GM21529 (cell line): Measurements from ENCODE around the gene EIF5.
"Not testable (repeated sequence)": the region's sequence is repeated elsewhere in the genome, so short reads cannot be mapped to it uniquely, and the experiment has no call there.

Source experiments
- ATAC-seq: cut with Tn5 transposase; IDR thresholded peaks from one replicate; pipeline ENCODE4 v1.9.1; 2021; ENCODE audit not compliant: unreplicated experiment

The EIF5 gene

GRCh38 chr14:103332143-103332919, 1.7 kb upstream of the EIF5 start:
- ATAC-seq, result no peak

DNA sequence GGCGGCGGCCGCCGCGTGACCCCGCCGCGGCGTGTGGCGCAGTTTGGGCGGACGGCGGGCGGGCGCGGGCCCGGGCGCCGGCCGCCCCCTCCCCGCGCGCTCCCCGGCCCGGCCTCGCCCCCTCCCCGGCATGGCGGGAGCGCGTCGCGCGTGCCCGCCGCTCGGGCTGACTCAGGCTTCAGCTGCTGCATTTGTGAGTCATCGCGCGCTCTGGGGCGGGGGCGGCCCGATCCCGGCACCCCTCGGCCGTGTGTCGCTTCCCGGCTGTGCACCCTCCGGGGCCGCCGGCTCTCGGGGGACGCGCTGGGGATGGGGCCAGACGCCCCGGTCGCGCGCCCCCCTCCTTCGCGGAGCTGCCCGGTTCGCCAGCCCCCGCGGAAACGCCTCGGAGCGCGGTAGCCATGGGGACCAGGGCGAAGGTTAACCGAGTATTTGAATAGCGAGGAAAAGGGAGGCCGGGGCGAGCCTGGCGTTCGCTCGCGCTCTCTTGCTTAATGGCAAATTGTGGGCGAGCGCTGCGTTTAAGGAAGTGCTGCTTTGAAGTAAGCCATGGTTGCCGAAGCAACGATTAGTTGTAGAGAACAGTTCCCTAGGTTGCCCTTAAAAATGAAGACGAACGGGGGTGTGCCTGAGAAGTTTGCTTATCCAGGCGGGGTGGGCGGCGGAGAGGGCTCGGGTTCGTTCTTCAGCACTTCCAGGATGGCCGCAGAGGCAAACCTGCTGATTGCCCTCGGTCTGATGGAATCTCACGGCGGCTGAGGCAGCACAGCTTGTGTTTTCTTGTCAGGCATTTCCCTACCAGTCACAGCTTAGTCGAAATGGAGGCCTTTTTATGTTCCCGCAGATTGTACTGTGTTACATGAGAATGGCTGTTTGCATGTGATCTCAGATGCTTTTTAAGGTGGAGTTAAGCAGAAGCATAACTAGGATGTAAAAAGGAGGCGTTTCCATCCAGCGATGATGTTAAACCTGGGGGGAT, 896 bp downstream of the EIF5 start:
- ATAC-seq, result peak; percentile 22

DNA sequence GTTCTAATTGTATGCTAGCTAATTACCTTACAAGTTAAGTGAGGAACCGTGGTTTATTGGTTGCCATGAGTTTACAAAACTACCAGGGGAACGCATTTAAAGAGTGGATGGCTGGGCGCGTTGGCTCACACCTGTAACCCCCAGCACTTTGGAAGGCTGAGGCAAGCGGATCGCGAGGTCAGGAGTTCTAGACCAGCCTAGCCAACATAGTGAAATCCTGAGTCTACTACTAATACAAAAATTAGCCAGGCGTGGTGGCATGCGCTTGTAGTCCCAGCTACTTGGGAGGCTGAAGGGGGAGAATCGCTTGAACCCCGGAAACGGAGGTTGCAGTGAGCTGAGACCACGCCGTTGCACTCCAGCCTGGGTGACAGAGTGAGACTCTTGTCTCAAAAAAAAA, 2.2 kb downstream of the EIF5 start:
- no peak for ATAC-seq

DNA sequence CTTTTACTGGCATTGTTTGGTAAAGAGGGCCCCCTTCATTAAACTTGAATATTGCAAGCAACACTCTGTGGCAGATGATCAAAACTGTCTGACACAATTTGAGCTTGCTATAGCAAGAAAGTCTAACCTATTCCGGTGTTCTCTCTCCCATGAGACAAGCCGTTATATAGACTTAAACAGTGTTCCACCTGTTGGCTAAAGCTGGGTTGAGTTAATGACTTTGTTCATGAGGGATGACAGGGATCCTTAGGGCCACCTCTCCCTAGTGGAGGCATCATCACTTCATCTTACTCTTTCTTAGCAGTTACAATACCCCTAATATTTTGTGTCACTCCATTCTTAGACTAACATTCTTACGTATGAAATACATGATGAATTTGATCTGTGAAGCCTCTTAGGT, 3.8 kb downstream of the EIF5 start:
- ATAC-seq, result no peak

GRCh38 chr14:103339561-103339960, 5.5 kb downstream of the EIF5 start:
- no peak for ATAC-seq

DNA sequence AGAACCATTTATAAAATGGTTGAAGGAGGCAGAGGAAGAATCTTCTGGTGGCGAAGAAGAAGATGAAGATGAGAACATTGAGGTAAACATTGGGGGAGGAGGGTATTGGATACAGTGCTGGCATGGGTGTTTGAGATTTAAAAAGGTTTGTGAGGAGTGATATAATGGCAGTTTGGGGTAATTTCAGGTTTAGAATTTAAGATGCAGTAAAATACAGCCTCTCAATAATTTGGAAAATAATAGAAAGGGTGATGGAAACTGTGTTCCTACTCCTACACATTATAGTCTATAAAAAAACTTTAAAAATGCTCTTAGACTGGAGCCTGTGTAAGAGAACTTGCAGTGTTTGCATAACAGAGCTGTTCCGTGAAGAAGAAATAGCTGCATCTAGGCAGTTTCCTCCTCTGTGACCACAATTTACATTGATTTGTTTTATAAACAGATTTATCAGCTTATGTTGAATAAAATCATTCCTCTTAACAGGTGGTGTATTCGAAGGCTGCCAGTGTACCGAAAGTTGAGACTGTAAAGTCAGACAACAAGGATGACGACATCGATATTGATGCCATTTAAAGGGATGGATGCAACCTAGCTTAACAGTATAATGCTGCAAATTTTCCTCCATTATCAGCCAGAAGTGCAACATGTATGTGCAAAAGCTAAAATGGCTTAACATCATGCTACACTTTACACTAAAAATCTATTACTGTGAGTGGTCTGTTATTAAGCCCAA, 6.6 kb downstream of the EIF5 start:
- no peak for ATAC-seq

GRCh38 chr14:103341250-103342129, 7.5 kb downstream of the EIF5 start:
- no peak for ATAC-seq

GRCh38 chr14:103343164-103343879, 9.3 kb downstream of the EIF5 start:
- no peak for ATAC-seq

- no peak for ATAC-seq
These were observed 10.1 kb downstream of the EIF5 start for GRCh38 chr14:103343905-103344797.

DNA sequence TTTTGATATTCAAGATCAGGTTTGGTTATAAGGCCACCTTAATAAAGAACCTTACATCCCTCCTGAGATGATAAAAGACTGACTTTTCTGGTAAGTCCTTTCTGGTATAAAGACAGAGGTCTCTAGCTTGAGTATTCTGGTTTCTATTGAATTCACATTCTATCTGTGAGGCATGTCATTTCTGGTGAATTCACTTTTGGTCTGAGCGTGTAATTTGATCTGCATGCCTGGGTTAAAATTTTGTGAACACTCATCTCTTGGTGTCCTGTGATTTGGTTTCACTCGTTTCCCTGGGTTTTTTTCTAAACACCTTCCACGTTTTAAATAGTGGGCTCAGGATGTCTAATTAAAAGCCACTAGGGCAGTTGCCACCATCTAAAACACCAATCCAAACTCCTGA, 12.2 kb downstream of the EIF5 start:
- no peak for ATAC-seq

DNA sequence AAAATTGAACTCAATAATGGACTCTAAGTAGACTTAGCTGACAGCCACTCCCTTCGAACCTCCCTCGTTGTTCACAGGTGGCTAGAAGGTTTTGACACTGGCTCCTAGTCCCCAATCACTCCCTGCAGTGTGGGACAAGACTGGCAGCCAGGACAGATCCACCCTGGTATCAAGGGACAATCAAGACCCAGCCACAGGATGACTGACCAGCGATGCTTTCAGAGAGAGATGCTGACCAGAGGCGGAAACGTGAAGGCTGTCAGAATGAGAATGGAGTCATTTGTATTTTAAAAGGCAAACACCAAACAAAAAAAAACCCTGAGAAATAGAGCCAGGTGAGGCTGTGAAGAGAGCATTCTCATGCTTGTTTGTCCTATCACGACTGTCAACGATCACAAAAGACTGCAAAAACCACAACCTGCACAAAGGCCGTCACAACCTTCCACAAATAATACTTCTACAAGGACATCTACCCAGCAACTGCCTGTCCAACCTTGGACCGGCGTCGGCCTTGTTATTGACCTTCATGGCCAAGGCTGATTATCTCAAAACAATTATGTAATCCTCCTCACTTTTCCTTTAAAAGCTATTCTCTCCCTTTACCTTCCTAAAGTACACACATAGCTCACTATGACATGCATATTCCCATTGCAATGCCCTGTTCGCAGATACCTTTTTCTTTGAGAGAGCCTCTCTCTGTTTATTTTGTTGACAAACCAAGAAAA, 13.2 kb downstream of the EIF5 start:
- no peak for ATAC-seq

- no peak for ATAC-seq
These were observed 14.1 kb downstream of the EIF5 start for GRCh38 chr14:103348154-103348553.

GRCh38 chr14:103349982-103350381, 15.9 kb downstream of the EIF5 start:
- ATAC-seq, result no peak

DNA sequence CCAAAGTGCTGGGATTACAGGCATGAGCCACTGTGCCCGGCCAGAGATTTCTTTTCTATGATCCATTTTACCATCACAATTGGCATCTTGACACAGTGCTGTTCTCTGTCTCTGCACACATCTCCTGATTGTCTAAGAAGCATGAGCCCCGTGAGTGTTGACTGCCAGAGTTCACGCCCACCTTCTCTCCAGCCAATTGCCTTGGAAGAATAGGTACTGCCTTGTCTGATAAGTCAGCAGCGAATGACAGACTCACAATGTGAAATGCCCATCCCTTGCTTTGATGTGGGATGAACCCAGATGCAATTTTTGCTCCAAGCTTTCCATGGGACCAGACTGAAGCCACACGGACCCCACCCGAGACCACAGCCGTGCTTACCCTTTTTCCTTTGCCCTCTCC, 19.3 kb downstream of the EIF5 start:
- ATAC-seq, result no peak

GRCh38 chr14:103354141-103354540, 20.1 kb downstream of the EIF5 start:
- ATAC-seq, result no peak

GRCh38 chr14:103356024-103356682, 22.1 kb downstream of the EIF5 start:
- ATAC-seq, result no peak

GRCh38 chr14:103357552-103357951, 23.5 kb downstream of the EIF5 start:
- ATAC-seq, result not testable (repeated sequence)

GRCh38 chr14:103360548-103360947, 26.5 kb downstream of the EIF5 start:
- no peak for ATAC-seq
